ENCODE measurements around the gene PYURF. TPM values are rescaled to one million over a fixed set of nuclear protein-coding genes. Genes with fewer than 3 reads are reported as not detected.

The PYURF gene
- total and polyA plus RNA-seq, 2 of the 4 experiments (the other 2 are of a cell fraction): 40.2 to 43.4 TPM

DNA sequence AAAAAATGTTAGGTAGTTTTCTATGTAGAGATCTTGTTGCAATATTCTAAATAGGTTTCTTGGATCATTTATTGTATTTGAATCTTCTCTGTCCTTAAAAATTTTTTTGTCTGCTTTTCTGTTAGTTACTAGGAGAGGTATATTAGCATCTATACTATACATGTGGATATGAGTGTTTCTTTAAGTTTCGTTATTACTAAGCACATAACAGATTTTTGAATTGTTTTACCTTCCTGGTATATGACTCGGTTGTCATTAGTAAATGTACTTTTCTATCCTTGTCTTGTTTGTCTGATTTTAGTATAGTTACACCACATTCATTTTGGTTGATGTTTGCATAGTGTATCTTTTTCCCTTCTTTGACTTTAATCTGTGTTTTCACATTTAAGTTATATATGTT, 20.2 kb downstream of the PYURF start:
- Histone ChIP-seq H3K27me3 (ENCODE audit: control insufficient read depth, insufficient read depth, low read length) (peaks cover 9% of the 10 kb centered on the region), H2BK120ac (ENCODE audit: low read depth, low read length) (no peak overlapping the region), H2BK20ac (ENCODE audit: low read depth, low read length) (no peak overlapping the region), H3K79me1 (ENCODE audit: low read depth in 1 of 2, low read length in 2 of 2) (no peaks in the 10 kb centered on the region), H3K9me1 (ENCODE audit: insufficient read depth, low read length) (no peaks in the 10 kb centered on the region), H3K27ac (ENCODE audit: insufficient read depth, low read length) (no peak overlapping the region), H2AK9ac (replicated peaks; ENCODE audit: low read depth, low read length, poor library complexity) (no peak overlapping the region), H2BK15ac (ENCODE audit: low read depth, low read length) (no peak overlapping the region), H3K14ac (replicated peaks; ENCODE audit: low read depth, low read length) (no peak overlapping the region), H3K4me1 (ENCODE audit: control insufficient read depth, insufficient read depth, low read length) (no peaks in the 10 kb centered on the region), H3K18ac (ENCODE audit: low read depth, low read length) (no peak overlapping the region), H2AK5ac (ENCODE audit: low read depth, low read length) (no peak overlapping the region), H4K20me1 (ENCODE audit: insufficient read depth, low read length) (no peaks in the 10 kb centered on the region), H3K4me2 (ENCODE audit: low read depth, low read length) (no peak overlapping the region), H3K9me3 (ENCODE audit: control insufficient read depth, insufficient read depth, low read length) (no peaks in the 10 kb centered on the region), H4K91ac (ENCODE audit: insufficient read depth, low read depth, low read length) (no peak overlapping the region), H3K4me3 (ENCODE audit: insufficient read depth, low read depth, low read length) (no peak overlapping the region), H2AFZ (replicated peaks; ENCODE audit: low read length, poor library complexity) (no peak overlapping the region), H3K23ac (ENCODE audit: low read depth, low read length) (no peak overlapping the region), H2BK5ac (ENCODE audit: low read depth, low read length, poor library complexity, severe bottlenecking) (no peak overlapping the region), H4K5ac (ENCODE audit: low read depth, low read length) (no peak overlapping the region), H3K36me3 (ENCODE audit: control insufficient read depth, insufficient read depth, low read length) (no peaks in the 10 kb centered on the region), H3K56ac (ENCODE audit: extremely low read depth, insufficient read depth, low read length) (no peak overlapping the region), H3K9ac (ENCODE audit: low read depth, low read length) (no peak overlapping the region), H3K4ac (ENCODE audit: low read depth, low read length) (no peak overlapping the region), H4K8ac (ENCODE audit: low read depth in 2 of 2, low read length in 2 of 2) (no peak overlapping the region)
- CTCF ChIA-PET: no interaction called here
- in situ Hi-C loops (cut with MboI; ENCODE audit: low sequenced_read_pairs): no loop called here
- dilution Hi-C loops (cut with HindIII; ENCODE audit: low sequenced_read_pairs, unreplicated experiment): loop anchor here (25.0 kb wide), 1 partner anchor 266 kb away; no protein-coding TSS in a partner anchor
- POLR2A ChIA-PET (ENCODE audit: unreplicated experiment): no interaction called here
- BruUV-seq (replicated peaks): no TSS peak
- no peak for ATAC-seq (ENCODE audit: low read depth)
- no peak for DNase-seq
- intact Hi-C loops (cut with micrococcal nuclease): loop anchor here (10.0 kb wide), 1 partner anchor 829 kb away; no protein-coding TSS in a partner anchor
- WGBS, 2 experiments (ENCODE audit: extremely low coverage in 2 of 2, insufficient read length in 1 of 2): no CpG with 5 or more reads among the region's 2 CpGs
- TF ChIP-seq MAFK (IDR thresholded peaks at IDR 0.05; ENCODE audit: low read depth, low read length) (no peak), POLR2A (IDR thresholded peaks at IDR 0.05; ENCODE audit: low read depth, low read length) (no peak), NFE2L2 (IDR thresholded peaks at IDR 0.05; ENCODE audit: low read depth, low read length) (no peak), MXI1 (IDR thresholded peaks at IDR 0.05; ENCODE audit: borderline replicate concordance, low read depth, low read length) (no peak), MAZ (IDR thresholded peaks at IDR 0.05; ENCODE audit: borderline replicate concordance, low read depth, low read length) (no peak), RFX5 (IDR thresholded peaks at IDR 0.05; ENCODE audit: low read depth, low read length) (no peak), CEBPB (IDR thresholded peaks at IDR 0.05; ENCODE audit: low read depth, low read length) (no peak), CHD1 (IDR thresholded peaks at IDR 0.05; ENCODE audit: low read depth, low read length) (no peak), SMC3 (IDR thresholded peaks at IDR 0.05; ENCODE audit: low read depth, low read length) (no peak), RCOR1 (IDR thresholded peaks at IDR 0.05; ENCODE audit: insufficient replicate concordance, low read length) (no peak), FOS (IDR thresholded peaks at IDR 0.05; ENCODE audit: low read depth, low read length) (no peak), USF2 (IDR thresholded peaks at IDR 0.05; ENCODE audit: low read depth, low read length) (no peak), BHLHE40 (IDR thresholded peaks at IDR 0.05; ENCODE audit: low read depth, low read length) (no peak), RAD21 (IDR thresholded peaks at IDR 0.05; ENCODE audit: low read length) (no peak)
- TF ChIP-seq, protein P1, sequence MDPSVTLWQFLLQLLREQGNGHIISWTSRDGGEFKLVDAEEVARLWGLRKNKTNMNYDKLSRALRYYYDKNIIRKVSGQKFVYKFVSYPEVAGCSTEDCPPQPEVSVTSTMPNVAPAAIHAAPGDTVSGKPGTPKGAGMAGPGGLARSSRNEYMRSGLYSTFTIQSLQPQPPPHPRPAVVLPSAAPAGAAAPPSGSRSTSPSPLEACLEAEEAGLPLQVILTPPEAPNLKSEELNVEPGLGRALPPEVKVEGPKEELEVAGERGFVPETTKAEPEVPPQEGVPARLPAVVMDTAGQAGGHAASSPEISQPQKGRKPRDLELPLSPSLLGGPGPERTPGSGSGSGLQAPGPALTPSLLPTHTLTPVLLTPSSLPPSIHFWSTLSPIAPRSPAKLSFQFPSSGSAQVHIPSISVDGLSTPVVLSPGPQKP (IDR thresholded peaks at IDR 0.05; ENCODE audit: borderline replicate concordance, low read depth, low read length): no peak
- TF ChIP-seq, protein P2, sequence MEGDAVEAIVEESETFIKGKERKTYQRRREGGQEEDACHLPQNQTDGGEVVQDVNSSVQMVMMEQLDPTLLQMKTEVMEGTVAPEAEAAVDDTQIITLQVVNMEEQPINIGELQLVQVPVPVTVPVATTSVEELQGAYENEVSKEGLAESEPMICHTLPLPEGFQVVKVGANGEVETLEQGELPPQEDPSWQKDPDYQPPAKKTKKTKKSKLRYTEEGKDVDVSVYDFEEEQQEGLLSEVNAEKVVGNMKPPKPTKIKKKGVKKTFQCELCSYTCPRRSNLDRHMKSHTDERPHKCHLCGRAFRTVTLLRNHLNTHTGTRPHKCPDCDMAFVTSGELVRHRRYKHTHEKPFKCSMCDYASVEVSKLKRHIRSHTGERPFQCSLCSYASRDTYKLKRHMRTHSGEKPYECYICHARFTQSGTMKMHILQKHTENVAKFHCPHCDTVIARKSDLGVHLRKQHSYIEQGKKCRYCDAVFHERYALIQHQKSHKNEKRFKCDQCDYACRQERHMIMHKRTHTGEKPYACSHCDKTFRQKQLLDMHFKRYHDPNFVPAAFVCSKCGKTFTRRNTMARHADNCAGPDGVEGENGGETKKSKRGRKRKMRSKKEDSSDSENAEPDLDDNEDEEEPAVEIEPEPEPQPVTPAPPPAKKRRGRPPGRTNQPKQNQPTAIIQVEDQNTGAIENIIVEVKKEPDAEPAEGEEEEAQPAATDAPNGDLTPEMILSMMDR (conservative IDR thresholded peaks at IDR 0.05; ENCODE audit: low read depth, low read length): no peak
